ENCODE results near the gene DCST2. TPM values are rescaled to one million over a fixed set of nuclear protein-coding genes. Genes with fewer than 3 reads are reported as not detected.

The DCST2 gene
- polyA plus RNA-seq, 4 donors: 1.9 to 27.1 (median 10.6) TPM

DNA sequence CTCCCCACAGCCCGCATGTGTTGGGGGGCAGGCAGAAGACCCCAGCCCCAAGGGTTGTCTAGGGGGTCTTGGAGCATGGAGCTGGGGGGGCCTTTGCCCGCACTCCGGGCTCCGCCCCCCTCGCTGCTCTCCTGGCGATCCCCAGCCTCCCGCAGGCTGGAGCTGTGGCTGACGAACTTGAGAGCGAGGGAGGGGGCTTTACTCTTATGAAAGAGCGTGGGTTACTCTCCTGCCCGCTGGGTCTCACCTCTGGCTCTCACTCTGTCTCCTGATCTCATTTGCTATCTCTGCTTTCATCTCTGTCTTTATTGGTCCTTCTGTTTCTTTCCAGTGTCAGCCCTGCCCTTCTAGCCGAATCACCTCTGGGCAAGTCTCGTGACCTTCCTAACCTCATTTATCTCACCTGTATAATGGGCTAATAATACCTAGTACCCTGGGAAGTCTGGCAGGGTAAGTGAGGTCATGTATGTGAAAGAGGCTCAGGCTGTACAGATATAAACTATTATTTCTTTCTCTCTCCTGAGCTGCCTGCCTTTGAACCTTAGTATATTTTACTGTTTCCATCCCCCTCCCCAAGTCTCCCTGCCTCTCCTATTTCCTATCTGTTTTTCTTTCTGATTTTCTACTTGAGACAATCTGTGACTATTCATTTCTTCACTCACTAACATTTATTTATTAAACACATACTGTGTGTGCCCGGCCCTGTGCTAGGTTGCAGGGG is 30.7 kb upstream of the DCST2 start:
- FAIRE-seq (no peak), DNase-seq (peak; percentile 29 to 69)
- Histone ChIP-seq H3K27me3 (ENCODE audit: control insufficient read depth in 3 of 3, insufficient read depth in 3 of 3, low read length in 3 of 3) (peaks cover 0 to 4% (median 0%) of the 10 kb centered on the region in 3 donors), H3K4me3 (ENCODE audit: low read depth in 1 of 3, low read length in 3 of 3) (peak overlapping the region; percentile 78 to 88 (median 84)), H3K9me3 (ENCODE audit: control insufficient read depth in 2 of 2, insufficient read depth in 1 of 2, low read depth in 1 of 2, low read length in 1 of 2) (no peaks in the 10 kb centered on the region), H3K36me3 (ENCODE audit: control insufficient read depth in 3 of 3, insufficient read depth in 2 of 3, low read depth in 1 of 3, low read length in 3 of 3) (peaks cover 0 to 51% (median 0%) of the 10 kb centered on the region in 3 donors), H3K4me1 (ENCODE audit: control insufficient read depth in 3 of 3, insufficient read depth in 2 of 3, low read depth in 1 of 3, low read length in 2 of 3) (peaks cover 6 to 69% (median 7%) of the 10 kb centered on the region in 3 donors), H3K27ac (ENCODE audit: low read depth in 1 of 3, low read length in 2 of 3) (peak overlapping the region in 2 of 3 donors; percentile 45 to 96)
- 3 to 8% (median 4%) methylated on average over 9 to 14 of the region's 14 CpGs for WGBS, 3 donors

DNA sequence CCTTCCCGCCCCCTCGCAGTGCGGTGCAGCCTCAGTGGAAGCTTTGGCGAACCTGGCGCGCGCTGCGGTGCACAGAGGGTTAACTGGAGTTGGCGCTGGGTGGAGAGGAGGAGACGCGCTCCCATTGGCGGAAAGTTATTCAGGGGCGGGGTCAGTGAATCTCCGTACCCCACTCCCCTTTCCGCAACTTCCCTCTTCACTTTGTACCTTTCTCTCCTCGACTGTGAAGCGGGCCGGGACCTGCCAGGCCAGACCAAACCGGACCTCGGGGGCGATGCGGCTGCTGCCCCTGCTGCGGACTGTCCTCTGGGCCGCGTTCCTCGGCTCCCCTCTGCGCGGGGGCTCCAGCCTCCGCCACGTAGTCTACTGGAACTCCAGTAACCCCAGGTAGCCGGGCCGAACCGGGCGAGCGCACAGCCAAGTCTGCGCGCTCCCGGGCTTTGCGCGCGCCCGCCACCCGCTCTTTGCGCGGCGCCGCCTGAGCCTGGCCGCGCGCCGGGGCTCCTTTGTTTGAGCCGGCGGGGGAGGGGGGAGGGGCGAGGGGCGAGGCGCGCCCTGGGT is 30.0 kb upstream of the DCST2 start, which contains the start of gene EFNA4:
Gene EFNA4, plus strand, starts transcription at position 191 of the 561 bp plus-strand sequence. Its CDS starts 84 bp downstream, at position 275.
- FAIRE-seq (no peak), DNase-seq (peak; percentile 95 to 96)
- Histone ChIP-seq H3K9me3 (ENCODE audit: control insufficient read depth in 2 of 2, insufficient read depth in 1 of 2, low read depth in 1 of 2, low read length in 1 of 2) (no peaks in the 10 kb centered on the region), H3K4me3 (ENCODE audit: low read depth in 1 of 3, low read length in 3 of 3) (peak within 1 kb of the TSS; percentile 78 to 88 (median 84)), H3K27me3 (ENCODE audit: control insufficient read depth in 3 of 3, insufficient read depth in 3 of 3, low read length in 3 of 3) (peaks cover 0 to 4% (median 0%) of the 10 kb centered on the region in 3 donors), H3K36me3 (ENCODE audit: control insufficient read depth in 3 of 3, insufficient read depth in 2 of 3, low read depth in 1 of 3, low read length in 3 of 3) (peaks cover 0 to 48% (median 2%) of the 10 kb centered on the region in 3 donors), H3K27ac (ENCODE audit: low read depth in 1 of 3, low read length in 2 of 3) (peak within 1 kb of the TSS; percentile 86 to 96 (median 92)), H3K4me1 (ENCODE audit: control insufficient read depth in 3 of 3, insufficient read depth in 2 of 3, low read depth in 1 of 3, low read length in 2 of 3) (peaks cover 6 to 63% (median 7%) of the 10 kb centered on the region in 3 donors)
- 0 to 1% (median 1%) methylated on average over 39 to 57 of the region's 57 CpGs for WGBS, 3 donors

GRCh38 chr1:155062702-155063411 is 29.3 kb upstream of the DCST2 start:
- Histone ChIP-seq H3K36me3 (ENCODE audit: control insufficient read depth in 3 of 3, insufficient read depth in 2 of 3, low read depth in 1 of 3, low read length in 3 of 3) (peaks cover 0 to 48% (median 2%) of the 10 kb centered on the region in 3 donors), H3K27me3 (ENCODE audit: control insufficient read depth in 3 of 3, insufficient read depth in 3 of 3, low read length in 3 of 3) (peaks cover 0 to 4% (median 0%) of the 10 kb centered on the region in 3 donors), H3K27ac (ENCODE audit: low read depth in 1 of 3, low read length in 2 of 3) (peak overlapping the region; percentile 49 to 96 (median 77)), H3K4me1 (ENCODE audit: control insufficient read depth in 3 of 3, insufficient read depth in 2 of 3, low read depth in 1 of 3, low read length in 2 of 3) (peaks cover 6 to 56% (median 7%) of the 10 kb centered on the region in 3 donors), H3K4me3 (ENCODE audit: low read depth in 1 of 3, low read length in 3 of 3) (peak overlapping the region in 2 of 3 donors; percentile 78 to 88), H3K9me3 (ENCODE audit: control insufficient read depth in 2 of 2, insufficient read depth in 1 of 2, low read depth in 1 of 2, low read length in 1 of 2) (no peaks in the 10 kb centered on the region)
- DNase-seq (peak; percentile 79 to 89), FAIRE-seq (no peak)
- WGBS, 3 donors: 4 to 7% (median 6%) methylated on average over 40 to 46 of the region's 46 CpGs

DNA sequence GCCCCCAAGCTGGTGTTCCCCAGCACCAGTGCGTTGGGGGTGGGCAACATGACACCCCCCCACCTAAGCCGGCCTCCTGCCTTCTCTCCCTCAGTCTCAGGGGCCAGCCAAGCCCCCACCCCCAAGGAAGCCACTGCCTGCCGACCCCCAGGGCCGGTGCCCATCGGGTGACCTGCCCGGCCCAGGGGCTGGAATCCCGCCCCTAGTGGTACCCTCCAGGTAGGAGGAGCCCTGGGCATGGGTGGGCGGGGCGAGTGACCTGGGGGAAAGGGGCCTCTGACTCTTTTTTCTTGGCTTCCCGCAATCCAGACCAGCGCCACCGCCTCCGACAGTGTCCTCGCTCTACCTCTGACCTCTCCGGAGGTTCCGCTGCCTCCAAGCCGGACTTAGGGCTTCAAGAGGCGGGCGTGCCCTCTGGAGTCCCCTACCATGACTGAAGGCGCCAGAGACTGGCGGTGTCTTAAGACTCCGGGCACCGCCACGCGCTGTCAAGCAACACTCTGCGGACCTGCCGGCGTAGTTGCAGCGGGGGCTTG is 28.6 kb upstream of the DCST2 start:
- Histone ChIP-seq H3K4me3 (ENCODE audit: low read depth in 1 of 3, low read length in 3 of 3) (peak overlapping the region in 2 of 3 donors; percentile 10 to 88), H3K36me3 (ENCODE audit: control insufficient read depth in 3 of 3, insufficient read depth in 2 of 3, low read depth in 1 of 3, low read length in 3 of 3) (peaks cover 2 to 49% (median 2%) of the 10 kb centered on the region in 3 donors), H3K27ac (ENCODE audit: low read depth in 1 of 3, low read length in 2 of 3) (peak overlapping the region in 1 of 3 donors; percentile 12), H3K4me1 (ENCODE audit: control insufficient read depth in 3 of 3, insufficient read depth in 2 of 3, low read depth in 1 of 3, low read length in 2 of 3) (peaks cover 6 to 52% (median 7%) of the 10 kb centered on the region in 3 donors), H3K9me3 (ENCODE audit: control insufficient read depth in 2 of 2, insufficient read depth in 1 of 2, low read depth in 1 of 2, low read length in 1 of 2) (no peaks in the 10 kb centered on the region), H3K27me3 (ENCODE audit: control insufficient read depth in 3 of 3, insufficient read depth in 3 of 3, low read length in 3 of 3) (peaks cover 0 to 4% (median 0%) of the 10 kb centered on the region in 3 donors)
- FAIRE-seq (no peak), DNase-seq (no peak)
- 11 to 32% (median 31%) methylated on average over 17 to 29 of the region's 29 CpGs for WGBS, 3 donors

DNA sequence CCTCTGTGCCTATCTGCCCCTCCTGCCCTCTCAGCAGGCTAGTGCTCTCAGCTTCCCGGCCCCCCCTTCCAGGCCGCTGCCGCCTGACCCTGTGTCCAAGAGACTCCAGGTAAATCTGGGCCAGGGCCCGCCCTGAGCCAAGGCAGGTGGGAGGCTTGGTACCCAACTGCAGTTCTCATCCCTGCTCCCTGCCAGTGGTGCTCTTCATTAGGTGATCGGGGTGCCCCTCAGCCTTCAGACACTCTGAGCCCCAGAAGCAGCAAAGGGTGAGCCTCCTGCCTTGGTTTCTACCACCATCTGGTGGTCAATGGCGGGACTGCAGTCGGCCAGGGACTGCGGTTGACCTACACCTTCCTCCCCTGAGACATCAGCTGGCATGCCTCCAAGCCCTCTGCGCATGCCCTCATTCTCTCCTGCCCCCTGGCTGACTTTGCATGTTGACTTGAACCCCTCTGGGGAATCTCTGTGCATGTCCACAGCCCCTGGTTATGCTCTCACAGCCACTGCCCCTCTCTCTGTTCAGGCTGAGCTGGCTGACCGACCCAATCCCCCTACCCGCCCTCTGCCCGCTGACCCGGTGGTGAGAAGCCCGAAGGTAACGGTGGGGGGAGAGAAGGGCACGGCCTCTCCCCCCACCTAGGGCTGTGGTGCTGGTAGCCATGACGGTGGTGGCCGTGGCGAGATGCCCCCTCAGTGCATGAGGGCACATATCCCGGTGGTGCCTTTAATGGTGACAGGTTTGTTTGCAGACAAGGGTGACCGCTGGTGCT is 28.0 kb upstream of the DCST2 start:
- H3K36me3 ChIP-seq (ENCODE audit: control insufficient read depth in 3 of 3, insufficient read depth in 2 of 3, low read depth in 1 of 3, low read length in 3 of 3): peaks cover 2 to 49% (median 2%) of the 10 kb centered on the region in 3 donors
- 24 to 32% (median 28%) methylated on average over 21 of the region's 21 CpGs for WGBS, 3 donors
- no peaks in the 10 kb centered on the region for H3K9me3 ChIP-seq (ENCODE audit: control insufficient read depth in 2 of 2, insufficient read depth in 1 of 2, low read depth in 1 of 2, low read length in 1 of 2)
- H3K4me1 ChIP-seq (ENCODE audit: control insufficient read depth in 3 of 3, insufficient read depth in 2 of 3, low read depth in 1 of 3, low read length in 2 of 3): peaks cover 6 to 45% (median 7%) of the 10 kb centered on the region in 3 donors
- FAIRE-seq (no peak), DNase-seq (peak; percentile 89 to 94)
- H3K4me3 ChIP-seq (ENCODE audit: low read depth in 1 of 3, low read length in 3 of 3): no peak overlapping the region
- no peak overlapping the region for H3K27ac ChIP-seq (ENCODE audit: low read depth in 1 of 3, low read length in 2 of 3)
- H3K27me3 ChIP-seq (ENCODE audit: control insufficient read depth in 3 of 3, insufficient read depth in 3 of 3, low read length in 3 of 3): peaks cover 0 to 4% (median 0%) of the 10 kb centered on the region in 3 donors

DNA sequence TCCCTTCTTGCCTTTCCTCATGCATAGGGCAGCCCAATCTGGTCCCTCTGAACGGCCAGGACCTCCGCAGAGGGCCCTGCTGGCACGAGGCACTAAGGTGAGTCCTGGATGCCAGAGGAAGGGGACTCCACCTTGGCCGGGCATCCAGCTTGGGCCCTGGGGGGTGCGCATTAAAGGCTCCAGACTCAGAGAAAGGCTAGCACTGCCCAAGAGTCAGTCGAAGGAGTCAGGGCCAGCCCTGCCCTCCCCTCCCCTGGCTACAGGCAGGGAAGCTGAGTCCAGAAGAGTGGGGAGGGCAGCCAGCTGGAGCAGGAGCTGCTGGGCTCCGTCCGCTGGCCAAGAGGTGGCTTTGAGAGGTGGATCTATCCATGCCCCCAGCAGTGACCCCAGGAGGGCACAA is 27.2 kb upstream of the DCST2 start:
- H3K27me3 ChIP-seq (ENCODE audit: control insufficient read depth in 3 of 3, insufficient read depth in 3 of 3, low read length in 3 of 3): peaks cover 0 to 4% (median 0%) of the 10 kb centered on the region in 3 donors
- WGBS, 3 donors: 86 to 88% (median 87%) methylated on average over 8 of the region's 8 CpGs
- DNase-seq (no peak), FAIRE-seq (no peak)
- H3K9me3 ChIP-seq (ENCODE audit: control insufficient read depth in 2 of 2, insufficient read depth in 1 of 2, low read depth in 1 of 2, low read length in 1 of 2): no peaks in the 10 kb centered on the region
- H3K4me3 ChIP-seq (ENCODE audit: low read depth in 1 of 3, low read length in 3 of 3): no peak overlapping the region
- no peak overlapping the region for H3K27ac ChIP-seq (ENCODE audit: low read depth in 1 of 3, low read length in 2 of 3)
- peaks cover 2 to 48% (median 2%) of the 10 kb centered on the region in 3 donors for H3K36me3 ChIP-seq (ENCODE audit: control insufficient read depth in 3 of 3, insufficient read depth in 2 of 3, low read depth in 1 of 3, low read length in 3 of 3)
- H3K4me1 ChIP-seq (ENCODE audit: control insufficient read depth in 3 of 3, insufficient read depth in 2 of 3, low read depth in 1 of 3, low read length in 2 of 3): peaks cover 6 to 37% (median 7%) of the 10 kb centered on the region in 3 donors

GRCh38 chr1:155057788-155058211 is 24.2 kb upstream of the DCST2 start:
- DNase-seq (no peak), FAIRE-seq (no peak)
- Histone ChIP-seq H3K27me3 (ENCODE audit: control insufficient read depth in 3 of 3, insufficient read depth in 3 of 3, low read length in 3 of 3) (peaks cover 0 to 4% (median 0%) of the 10 kb centered on the region in 3 donors), H3K4me3 (ENCODE audit: low read depth in 1 of 3, low read length in 3 of 3) (no peak overlapping the region), H3K9me3 (ENCODE audit: control insufficient read depth in 2 of 2, insufficient read depth in 1 of 2, low read depth in 1 of 2, low read length in 1 of 2) (no peaks in the 10 kb centered on the region), H3K36me3 (ENCODE audit: control insufficient read depth in 3 of 3, insufficient read depth in 2 of 3, low read depth in 1 of 3, low read length in 3 of 3) (peaks cover 4 to 55% (median 6%) of the 10 kb centered on the region in 3 donors), H3K4me1 (ENCODE audit: control insufficient read depth in 3 of 3, insufficient read depth in 2 of 3, low read depth in 1 of 3, low read length in 2 of 3) (peaks cover 4 to 18% (median 6%) of the 10 kb centered on the region in 3 donors), H3K27ac (ENCODE audit: low read depth in 1 of 3, low read length in 2 of 3) (no peak overlapping the region)
- WGBS, 3 donors: 93 to 96% (median 95%) methylated on average over 13 of the region's 13 CpGs

Data from small intestine (tissue), 7 donors.